ENCODE data around the gene RPAP3.
A peak's percentile ranks its signal among the peaks of the same experiment; 100 is the strongest.

Gene RPAP3

DNA sequence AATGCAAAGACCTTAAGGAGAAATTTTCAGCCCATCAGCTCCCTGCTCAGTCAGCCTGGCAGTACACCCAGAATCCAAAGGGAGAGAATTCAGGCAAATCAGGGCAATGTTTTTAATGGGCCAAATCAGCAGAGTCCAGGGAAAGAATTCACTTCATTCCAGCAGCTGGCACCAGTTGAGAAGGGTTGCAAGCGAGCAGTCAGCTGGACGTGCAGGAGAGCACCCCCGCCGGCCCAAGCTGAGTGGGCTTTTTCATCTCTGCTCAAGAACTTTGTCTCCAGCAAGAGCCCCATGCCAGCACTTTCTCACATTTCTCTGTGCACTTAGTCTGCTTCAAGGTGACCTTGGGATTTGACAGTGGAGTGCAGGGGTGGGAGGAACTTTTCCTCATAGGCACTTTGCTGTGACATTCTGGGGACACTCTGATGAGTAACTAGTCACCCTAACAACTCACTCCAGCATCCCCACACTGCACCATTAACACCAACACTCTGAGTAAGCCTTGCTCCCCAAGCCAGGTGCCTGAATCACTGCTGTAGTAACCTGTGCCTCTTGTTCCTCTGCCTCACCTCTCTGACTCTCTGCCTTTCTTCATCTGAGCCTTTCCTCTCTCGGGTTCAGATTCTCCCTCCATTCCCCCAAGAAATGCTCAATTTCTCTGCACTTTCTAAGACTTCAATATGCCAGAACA lies 17.3 kb upstream of the RPAP3 start:
- DNase-seq (ENCODE audit: low read depth) = no peak
- TF ChIP-seq, protein P1, sequence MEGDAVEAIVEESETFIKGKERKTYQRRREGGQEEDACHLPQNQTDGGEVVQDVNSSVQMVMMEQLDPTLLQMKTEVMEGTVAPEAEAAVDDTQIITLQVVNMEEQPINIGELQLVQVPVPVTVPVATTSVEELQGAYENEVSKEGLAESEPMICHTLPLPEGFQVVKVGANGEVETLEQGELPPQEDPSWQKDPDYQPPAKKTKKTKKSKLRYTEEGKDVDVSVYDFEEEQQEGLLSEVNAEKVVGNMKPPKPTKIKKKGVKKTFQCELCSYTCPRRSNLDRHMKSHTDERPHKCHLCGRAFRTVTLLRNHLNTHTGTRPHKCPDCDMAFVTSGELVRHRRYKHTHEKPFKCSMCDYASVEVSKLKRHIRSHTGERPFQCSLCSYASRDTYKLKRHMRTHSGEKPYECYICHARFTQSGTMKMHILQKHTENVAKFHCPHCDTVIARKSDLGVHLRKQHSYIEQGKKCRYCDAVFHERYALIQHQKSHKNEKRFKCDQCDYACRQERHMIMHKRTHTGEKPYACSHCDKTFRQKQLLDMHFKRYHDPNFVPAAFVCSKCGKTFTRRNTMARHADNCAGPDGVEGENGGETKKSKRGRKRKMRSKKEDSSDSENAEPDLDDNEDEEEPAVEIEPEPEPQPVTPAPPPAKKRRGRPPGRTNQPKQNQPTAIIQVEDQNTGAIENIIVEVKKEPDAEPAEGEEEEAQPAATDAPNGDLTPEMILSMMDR (IDR thresholded peaks at IDR 0.05; ENCODE audit: control insufficient read depth, extremely low read depth, insufficient read depth) = no peak
- H3K4me3 ChIP-seq (ENCODE audit: low read depth, low read length) = no peak overlapping the region

DNA sequence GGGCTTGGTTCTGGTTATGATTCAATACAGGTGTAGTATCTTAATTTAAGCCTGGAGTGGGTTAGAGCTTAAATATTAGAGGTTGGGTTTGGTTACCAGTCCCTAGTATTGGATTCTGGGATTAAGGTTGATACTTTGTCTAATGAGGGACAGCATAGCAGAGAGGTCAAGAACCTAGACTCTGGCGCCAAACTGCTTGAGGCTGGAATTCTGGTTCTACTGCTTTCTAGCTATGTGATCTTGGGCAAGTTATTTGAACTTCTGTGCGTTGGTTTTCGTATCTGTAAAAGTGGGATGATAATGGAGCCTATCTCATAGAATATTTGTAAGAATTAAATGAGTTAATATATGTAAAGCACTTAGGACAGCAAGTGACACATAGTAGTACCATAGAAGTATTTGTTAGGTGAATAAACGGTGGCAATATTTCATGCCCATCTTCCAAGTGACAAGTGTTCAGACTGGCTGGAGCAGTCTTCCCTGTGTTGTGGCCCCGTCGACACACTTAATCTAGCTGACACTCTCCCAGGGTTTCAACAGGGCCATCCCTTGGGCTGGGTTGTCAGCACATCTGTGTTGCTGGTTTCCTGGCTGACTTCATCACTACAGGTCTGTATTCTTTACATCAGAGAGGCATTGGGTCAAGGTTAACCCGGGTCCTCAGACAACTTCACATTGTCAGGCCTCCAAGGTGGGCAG lies 16.5 kb upstream of the RPAP3 start:
- no peak overlapping the region for H3K4me3 ChIP-seq (ENCODE audit: low read depth, low read length)

DNA sequence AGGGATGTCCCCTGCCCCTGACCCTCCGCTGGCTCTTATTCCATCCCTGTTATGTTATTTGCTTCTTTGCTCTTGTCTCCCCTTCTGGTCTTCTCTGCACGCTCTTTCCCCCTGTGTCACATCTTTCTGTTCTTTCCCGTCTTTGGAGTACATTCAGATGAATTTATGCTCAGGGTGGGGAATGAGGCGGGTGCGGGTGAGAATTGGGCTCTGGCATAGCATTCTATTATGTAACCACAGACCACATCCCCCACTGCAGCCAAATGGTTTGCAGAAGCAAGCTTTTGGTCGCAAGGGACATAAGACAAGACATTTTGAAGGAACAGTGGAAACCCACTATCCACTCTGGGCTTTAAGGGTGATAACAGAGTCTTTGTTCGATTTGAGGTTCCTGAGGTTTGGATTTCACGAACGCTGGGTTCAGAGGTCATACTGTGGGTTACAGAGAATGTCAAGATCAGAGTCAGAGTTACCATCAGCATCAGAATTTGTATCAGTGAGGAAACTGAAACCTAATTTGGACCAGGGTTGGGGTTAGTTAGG lies 15.7 kb upstream of the RPAP3 start:
- H3K4me3 ChIP-seq (ENCODE audit: low read depth, low read length) = no peak overlapping the region
- TF ChIP-seq, protein P1 (IDR thresholded peaks at IDR 0.05; ENCODE audit: control insufficient read depth, extremely low read depth, insufficient read depth) = no peak
- no peak for DNase-seq (ENCODE audit: low read depth)

More for the DNA sequence above, 16.5 kb upstream of the RPAP3 start:
- DNase-seq (ENCODE audit: low read depth) = peak; percentile 46
- TF ChIP-seq, protein P1 (IDR thresholded peaks at IDR 0.05; ENCODE audit: control insufficient read depth, extremely low read depth, insufficient read depth) = no peak

DNA sequence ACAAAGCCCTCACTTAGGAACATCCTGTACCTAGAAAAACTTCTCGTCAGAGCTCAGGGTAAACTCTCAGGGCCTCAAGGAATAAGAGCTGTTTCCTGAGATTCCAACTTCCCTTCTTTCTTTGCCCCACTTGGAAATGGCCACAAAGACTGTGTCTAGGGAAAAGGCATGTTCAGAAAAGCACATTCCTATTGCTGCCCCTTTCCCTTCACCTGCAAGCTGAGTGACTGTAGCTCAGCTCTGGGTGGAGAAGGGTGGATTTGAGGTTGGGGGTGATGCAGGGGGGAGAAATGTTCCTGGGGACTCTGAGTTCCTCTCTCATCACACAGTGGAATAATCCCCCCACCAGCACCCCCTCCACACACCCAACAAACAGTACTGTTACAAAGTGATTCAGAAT lies 12.7 kb upstream of the RPAP3 start:
- no peak for DNase-seq (ENCODE audit: low read depth)
- no peak overlapping the region for H3K4me3 ChIP-seq (ENCODE audit: low read depth, low read length)
- TF ChIP-seq, protein P1 (IDR thresholded peaks at IDR 0.05; ENCODE audit: control insufficient read depth, extremely low read depth, insufficient read depth) = no peak

DNA sequence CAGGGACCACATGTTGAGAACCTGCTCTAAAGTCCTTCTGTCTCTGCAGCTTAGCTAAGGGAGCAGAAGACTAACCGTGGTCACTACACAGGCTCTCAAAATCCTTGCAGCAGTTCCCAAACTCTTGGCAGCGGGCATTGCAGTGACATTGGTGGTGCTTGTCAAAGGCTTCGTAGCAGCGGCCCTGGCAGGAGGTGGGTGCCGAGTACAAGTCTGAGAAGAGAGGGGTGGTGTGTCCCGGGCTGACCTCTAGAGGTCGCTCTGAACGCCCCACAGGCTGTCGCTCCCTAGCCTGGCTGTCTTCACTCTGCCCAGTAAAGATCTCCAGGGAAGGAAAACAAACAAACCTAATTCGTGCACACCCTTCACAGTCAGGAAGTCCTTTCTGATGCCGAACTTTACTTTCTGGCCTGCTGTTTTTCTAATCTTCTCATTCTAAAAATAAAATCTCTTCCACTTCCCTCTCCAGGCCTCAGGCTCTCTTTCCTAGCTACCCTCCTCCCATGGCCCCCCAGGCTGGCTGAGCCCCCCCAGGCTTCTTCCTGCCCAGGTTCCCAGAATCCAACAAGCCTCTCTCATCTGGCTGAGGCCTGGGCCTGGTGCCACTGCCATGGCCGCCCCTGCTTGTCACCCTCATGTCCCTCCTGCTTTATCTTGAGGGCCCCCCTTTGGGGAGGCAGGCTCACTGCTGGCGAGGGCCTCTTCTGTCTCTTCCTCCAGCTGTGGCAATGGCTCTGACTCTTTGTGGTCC lies 11.8 kb upstream of the RPAP3 start:
- TF ChIP-seq, protein P1 (IDR thresholded peaks at IDR 0.05; ENCODE audit: control insufficient read depth, extremely low read depth, insufficient read depth) = peak; percentile 78
- peak; percentile 72 for DNase-seq (ENCODE audit: low read depth)

DNA sequence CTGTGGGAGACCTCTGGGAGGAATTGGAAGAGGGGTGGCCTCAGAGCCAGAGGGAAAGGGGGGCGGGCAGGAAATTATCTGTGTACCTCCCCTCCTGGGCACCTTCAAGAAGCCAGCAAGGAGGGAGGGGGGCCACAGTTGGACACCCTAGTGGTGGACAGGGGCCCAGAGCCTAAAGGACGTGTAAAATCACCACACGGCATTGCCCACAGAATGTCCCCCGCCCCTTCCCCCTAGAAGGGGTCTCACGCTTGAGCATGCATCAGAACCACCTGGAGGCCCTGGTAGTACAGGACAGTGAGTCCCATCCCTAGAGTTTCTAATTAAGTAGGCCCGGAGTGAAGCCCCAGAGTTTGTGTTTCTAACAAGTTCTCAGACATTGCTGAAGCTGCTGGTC lies 11.2 kb upstream of the RPAP3 start:
- TF ChIP-seq, protein P1 (IDR thresholded peaks at IDR 0.05; ENCODE audit: control insufficient read depth, extremely low read depth, insufficient read depth) = no peak
- DNase-seq (ENCODE audit: low read depth) = no peak
- no peak overlapping the region for H3K4me3 ChIP-seq (ENCODE audit: low read depth, low read length)

More for the DNA sequence above, 11.8 kb upstream of the RPAP3 start:
- H3K4me3 ChIP-seq (ENCODE audit: low read depth, low read length) = no peak overlapping the region

Measured in LNCaP clone FGC (cell line).